Hepatocyte (in vitro differentiated cells): ENCODE results near the gene BIRC2. TPM values are rescaled to one million over a fixed set of nuclear protein-coding genes. Genes with fewer than 3 reads are reported as not detected.

Source experiments
- DNase-seq: peaks from one replicate; pipeline ENCODE4 v3.0.0-alpha.2; 2016; ENCODE audit warnings: low spot score
- H2AFZ ChIP-seq: fragments of 200-600 bp; sonication (generic); 2 replicates; pipeline ENCODE4 v1.6.0; 2016; ENCODE audit warnings: antibody characterized with exemption, mild to moderate bottlenecking
- H3K27ac ChIP-seq: fragments of 200-600 bp; sonication (generic); 2 replicates; pipeline ENCODE4 v1.5.1; 2016; ENCODE audit warnings: mild to moderate bottlenecking
- H3K27me3 ChIP-seq: fragments of 200-600 bp; sonication (generic); 2 replicates; pipeline ENCODE4 v1.6.1; 2016
- H3K36me3 ChIP-seq: fragments of 200-600 bp; sonication (generic); replicated peaks from 2 replicates; pipeline ENCODE4 v1.5.1; 2016; ENCODE audit warnings: low read depth; ENCODE audit not compliant: insufficient read depth
- H3K4me1 ChIP-seq: fragments of 200-600 bp; sonication (generic); 2 replicates; pipeline ENCODE4 v1.5.1; 2016; ENCODE audit warnings: mild to moderate bottlenecking, moderate library complexity; ENCODE audit not compliant: insufficient read depth
- H3K4me2 ChIP-seq: fragments of 200-600 bp; sonication (generic); 2 replicates; pipeline ENCODE4 v1.6.0; 2016
- H3K4me3 ChIP-seq: fragments of 200-600 bp; sonication (generic); 2 replicates; pipeline ENCODE4 v1.5.1; 2016; ENCODE audit warnings: mild to moderate bottlenecking
- H3K79me2 ChIP-seq: fragments of 200-600 bp; sonication (generic); 2 replicates; pipeline ENCODE4 v1.6.0; 2017; ENCODE audit warnings: mild to moderate bottlenecking
- H3K9me2 ChIP-seq: fragments of 200-600 bp; sonication (generic); replicated peaks from 2 replicates; pipeline ENCODE4 v1.6.0; 2017; ENCODE audit warnings: mild to moderate bottlenecking; ENCODE audit not compliant: insufficient read depth
- H3K9me3 ChIP-seq: fragments of 200-600 bp; sonication (generic); 2 replicates; pipeline ENCODE4 v1.5.1; 2016; ENCODE audit warnings: low read depth, mild to moderate bottlenecking
- H4K20me1 ChIP-seq: fragments of 200-600 bp; sonication (generic); 2 replicates; pipeline ENCODE4 v1.6.0; 2016; ENCODE audit warnings: mild to moderate bottlenecking; ENCODE audit not compliant: insufficient read depth, poor library complexity, severe bottlenecking
- EZH2 ChIP-seq: fragments of 200-600 bp; sonication (generic); IDR thresholded peaks from 2 replicates; pipeline ENCODE4 v1.6.1; 2016; ENCODE audit warnings: antibody characterized with exemption, mild to moderate bottlenecking, borderline replicate concordance
- EZH2phosphoT487 ChIP-seq: fragments of 200-600 bp; sonication (generic); IDR thresholded peaks from one replicate; pipeline ENCODE4 v1.6.1; 2018; ENCODE audit warnings: antibody characterized with exemption, mild to moderate bottlenecking, low read depth, moderate library complexity; ENCODE audit not compliant: unreplicated experiment, severe bottlenecking
- WGBS: methylation state at CpG from one replicate; pipeline ENCODE4 v1.1.6; 2016; ENCODE audit warnings: low lambda C conversion rate; ENCODE audit errors: missing lambda C conversion rate; 5-methylcytosine and 5-hydroxymethylcytosine counted together
- polyA plus RNA-seq: library from polyadenylated mRNA; unstranded; fragments of >200 nt; fragmentation: Nextera tagmentation; extraction: Ambion mirVana; gene quantifications from 2 replicates; pipeline ENCODE4 v1.2.1, GENCODE V29; 2016
- total RNA-seq: library from RNA; depleted of rRNA; stranded (reverse); fragments of >200 nt; gene quantifications from 2 replicates; pipeline ENCODE4 v1.2.3, GENCODE V29; 2014
- TF ChIP-seq, protein P1 (sequence below): fragments of 200-600 bp; sonication (generic); IDR thresholded peaks from 2 replicates; pipeline ENCODE4 v1.5.1; 2016; ENCODE audit warnings: antibody characterized with exemption, mild to moderate bottlenecking; ENCODE audit not compliant: poor library complexity

Gene BIRC2
- total and polyA plus RNA-seq, 2 experiments from 2014 or later: 37.7 to 85.7 TPM

DNA sequence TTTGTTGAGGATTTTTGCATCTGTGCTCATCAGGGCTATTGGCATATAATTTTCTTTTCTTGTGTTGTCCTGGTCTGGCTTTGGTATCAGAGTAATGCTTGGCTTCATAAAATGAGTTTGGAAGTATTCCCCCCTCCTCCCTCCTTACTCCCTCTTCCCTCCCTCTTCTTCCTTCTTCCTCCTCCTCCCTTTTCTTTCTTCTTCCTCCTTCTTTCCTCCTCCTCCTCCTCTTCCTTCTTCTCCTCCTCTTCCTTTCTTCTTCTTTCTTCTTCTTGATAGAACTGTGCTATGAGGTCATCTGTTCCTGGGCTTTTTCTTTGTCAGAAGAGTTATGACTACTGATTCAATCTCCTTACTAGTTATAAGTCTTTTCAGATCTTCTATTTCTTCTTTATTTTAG, 10.1 kb downstream of the BIRC2 start:
- DNase-seq: no peak
- Histone ChIP-seq H3K27ac (no peak overlapping the region), H3K4me1 (no peaks in the 10 kb centered on the region), H3K4me2 (no peak overlapping the region), H4K20me1 (no peaks in the 10 kb centered on the region), H3K9me2 (no peaks in the 10 kb centered on the region), H2AFZ (no peak overlapping the region), H3K27me3 (no peaks in the 10 kb centered on the region), H3K36me3 (no peaks in the 10 kb centered on the region), H3K79me2 (peaks cover 90% of the 10 kb centered on the region), H3K4me3 (no peak overlapping the region), H3K9me3 (peaks cover 9% of the 10 kb centered on the region)
- TF ChIP-seq, protein P1, sequence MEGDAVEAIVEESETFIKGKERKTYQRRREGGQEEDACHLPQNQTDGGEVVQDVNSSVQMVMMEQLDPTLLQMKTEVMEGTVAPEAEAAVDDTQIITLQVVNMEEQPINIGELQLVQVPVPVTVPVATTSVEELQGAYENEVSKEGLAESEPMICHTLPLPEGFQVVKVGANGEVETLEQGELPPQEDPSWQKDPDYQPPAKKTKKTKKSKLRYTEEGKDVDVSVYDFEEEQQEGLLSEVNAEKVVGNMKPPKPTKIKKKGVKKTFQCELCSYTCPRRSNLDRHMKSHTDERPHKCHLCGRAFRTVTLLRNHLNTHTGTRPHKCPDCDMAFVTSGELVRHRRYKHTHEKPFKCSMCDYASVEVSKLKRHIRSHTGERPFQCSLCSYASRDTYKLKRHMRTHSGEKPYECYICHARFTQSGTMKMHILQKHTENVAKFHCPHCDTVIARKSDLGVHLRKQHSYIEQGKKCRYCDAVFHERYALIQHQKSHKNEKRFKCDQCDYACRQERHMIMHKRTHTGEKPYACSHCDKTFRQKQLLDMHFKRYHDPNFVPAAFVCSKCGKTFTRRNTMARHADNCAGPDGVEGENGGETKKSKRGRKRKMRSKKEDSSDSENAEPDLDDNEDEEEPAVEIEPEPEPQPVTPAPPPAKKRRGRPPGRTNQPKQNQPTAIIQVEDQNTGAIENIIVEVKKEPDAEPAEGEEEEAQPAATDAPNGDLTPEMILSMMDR: no peak
- TF ChIP-seq EZH2phosphoT487: no peak
- no peak for TF ChIP-seq EZH2

DNA sequence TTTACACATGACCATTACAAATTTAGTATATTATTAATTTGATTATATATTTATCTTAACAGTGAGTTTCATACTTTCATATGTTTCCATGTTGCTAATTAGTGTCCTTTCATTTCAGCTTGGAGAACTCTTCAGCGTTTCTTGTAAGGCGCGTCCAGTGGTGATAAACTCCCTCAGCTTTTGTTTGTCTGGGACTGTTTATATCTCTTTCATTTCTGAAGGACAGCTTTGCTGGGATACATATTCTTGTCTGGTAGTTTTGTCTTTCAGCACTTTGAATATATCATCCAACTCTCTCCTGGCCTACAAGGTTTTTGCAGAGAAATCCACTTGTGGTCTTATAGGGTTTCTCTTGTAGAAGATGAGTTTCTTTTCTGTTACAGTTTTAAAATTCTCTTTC, 12.4 kb downstream of the BIRC2 start:
- peaks cover 78% of the 10 kb centered on the region for H3K79me2 ChIP-seq
- peaks cover 9% of the 10 kb centered on the region for H3K9me3 ChIP-seq
- H4K20me1 ChIP-seq: no peaks in the 10 kb centered on the region
- H3K4me3 ChIP-seq: no peak overlapping the region
- DNase-seq: no peak
- no peak overlapping the region for H3K27ac ChIP-seq
- H3K36me3 ChIP-seq: no peaks in the 10 kb centered on the region
- no peaks in the 10 kb centered on the region for H3K9me2 ChIP-seq
- H3K27me3 ChIP-seq: no peaks in the 10 kb centered on the region
- TF ChIP-seq, protein P1: no peak
- TF ChIP-seq EZH2phosphoT487 (no peak), EZH2 (no peak)
- no peak overlapping the region for H2AFZ ChIP-seq
- WGBS: 84% methylated on average over 3 of the region's 3 CpGs
- no peak overlapping the region for H3K4me2 ChIP-seq
- H3K4me1 ChIP-seq: no peaks in the 10 kb centered on the region

DNA sequence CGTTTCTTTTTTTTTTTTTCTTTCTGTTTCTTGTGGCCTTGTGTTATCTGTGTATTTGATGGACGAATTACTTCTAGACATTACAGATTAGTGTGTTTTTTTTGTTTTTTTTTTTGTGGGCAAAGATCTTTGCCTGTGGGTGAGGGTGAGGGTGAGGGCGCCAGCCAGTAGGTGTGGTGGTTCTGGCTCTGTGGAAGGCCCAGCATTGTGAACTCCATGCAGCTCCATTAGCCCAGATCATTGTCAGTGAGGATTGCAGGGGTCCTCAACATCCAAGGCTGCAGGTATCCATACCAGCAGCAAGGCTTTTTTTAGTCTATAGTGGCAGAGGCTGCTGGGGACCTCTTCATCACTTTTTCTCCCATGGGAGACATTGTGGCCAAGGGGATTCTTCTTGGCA, 13.7 kb downstream of the BIRC2 start:
- Histone ChIP-seq H3K9me2 (no peaks in the 10 kb centered on the region), H2AFZ (no peak overlapping the region), H3K27me3 (no peaks in the 10 kb centered on the region), H3K27ac (no peak overlapping the region), H3K4me1 (no peaks in the 10 kb centered on the region), H3K4me2 (no peak overlapping the region), H3K36me3 (no peaks in the 10 kb centered on the region), H3K79me2 (peaks cover 67% of the 10 kb centered on the region), H4K20me1 (no peaks in the 10 kb centered on the region), H3K4me3 (no peak overlapping the region), H3K9me3 (peaks cover under 1% of the 10 kb centered on the region)
- TF ChIP-seq EZH2: no peak
- TF ChIP-seq, protein P1: no peak
- no peak for TF ChIP-seq EZH2phosphoT487
- WGBS: 94% methylated on average over 3 of the region's 3 CpGs
- DNase-seq: no peak
